GM12878 (cell line): Measurements from ENCODE around the gene GGACT.

Experiments
- ATF2 ChIP-seq: IDR thresholded peaks from 2 replicates; pipeline ENCODE4 v1.6.1; 2012; ENCODE audit warnings: low read length, inconsistent platforms
- HDGF ChIP-seq: fragments of 450-650 bp; IDR thresholded peaks from 2 replicates; pipeline ENCODE4 v1.6.1; 2016; ENCODE audit warnings: antibody characterized with exemption
- NBN ChIP-seq: fragments of 450-650 bp; IDR thresholded peaks from 2 replicates; pipeline ENCODE4 v1.6.1; 2016
- POLR2A ChIP-seq: IDR thresholded peaks from 2 replicates; pipeline ENCODE4 v1.6.1; 2011; ENCODE audit warnings: low read depth, mild to moderate bottlenecking, low read length
- SIN3A ChIP-seq: IDR thresholded peaks from 2 replicates; pipeline ENCODE4 v1.6.1; 2012; ENCODE audit warnings: low read depth, low read length, improper control_type of control experiment
- SREBF1 ChIP-seq: IDR thresholded peaks from 2 replicates; pipeline ENCODE4 v1.6.1; 2012; ENCODE audit warnings: mild to moderate bottlenecking, low read length
- SUZ12 ChIP-seq: fragments of 200-600 bp; sonication (generic); IDR thresholded peaks from one replicate; pipeline ENCODE4 v1.6.1; 2018; ENCODE audit warnings: antibody characterized with exemption, mild to moderate bottlenecking; ENCODE audit not compliant: unreplicated experiment
- ZBTB40 ChIP-seq: fragments of 450-650 bp; IDR thresholded peaks from 2 replicates; pipeline ENCODE4 v1.6.1; 2016; ENCODE audit warnings: mild to moderate bottlenecking, moderate library complexity, borderline replicate concordance
- ZNF207 ChIP-seq: fragments of 450-650 bp; IDR thresholded peaks from 2 replicates; pipeline ENCODE4 v1.6.1; 2014; ENCODE audit warnings: antibody characterized with exemption, mild to moderate bottlenecking, borderline replicate concordance

- no peak for TF ChIP-seq POLR2A
- no peak for TF ChIP-seq NBN
- no peak for TF ChIP-seq SIN3A
- no peak for TF ChIP-seq SUZ12
- TF ChIP-seq HDGF = no peak
- TF ChIP-seq ZNF207 = no peak
- TF ChIP-seq ZBTB40 = no peak
- no peak for TF ChIP-seq ATF2
- no peak for TF ChIP-seq SREBF1
Observed at GRCh38 chr13:100541897-100542825, 46.4 kb downstream of the GGACT start.
